DND-41 (cell line): ENCODE measurements around the gene CEP295NL.

Experiments used
- ATAC-seq: fragments of 200-7000 bp; cut with Tn5 transposase; 3 replicates; pipeline ENCODE4 v1.9.1; 2021; ENCODE audit warnings: low read depth; ENCODE audit not compliant: insufficient read depth
- DNase-seq: peaks from one replicate; pipeline ENCODE4 v3.0.0-alpha.2; 2020
- H2AFZ ChIP-seq: 2 replicates; pipeline ENCODE4 v1.6.0; 2012; ENCODE audit warnings: low read depth, low read length
- H3K27ac ChIP-seq: 2 replicates; pipeline ENCODE4 v1.5.1; 2012; ENCODE audit warnings: low read length, inconsistent platforms
- H3K27me3 ChIP-seq: fragments of 200-600 bp; sonication (generic); 2 replicates; pipeline ENCODE4 v1.6.0; 2012; ENCODE audit warnings: low read length, mild to moderate bottlenecking, inconsistent platforms; ENCODE audit not compliant: insufficient read depth, poor library complexity
- H3K36me3 ChIP-seq: 2 replicates; pipeline ENCODE4 v1.5.1; 2012; ENCODE audit warnings: low read length, inconsistent platforms; ENCODE audit not compliant: insufficient read depth
- H3K4me1 ChIP-seq: 2 replicates; pipeline ENCODE4 v1.5.1; 2012; ENCODE audit warnings: mild to moderate bottlenecking, low read length; ENCODE audit not compliant: insufficient read depth
- H3K4me2 ChIP-seq: 2 replicates; pipeline ENCODE4 v1.6.0; 2012; ENCODE audit warnings: mild to moderate bottlenecking, moderate library complexity, low read length, inconsistent platforms; ENCODE audit not compliant: insufficient read depth
- H3K4me3 ChIP-seq, 2 experiments: fragments of 200-600 bp in 1 of 2; shearing (Covaris generic) in 1 of 2; 2 replicates each; pipeline ENCODE4 v1.5.1; 2012 to 2016; ENCODE audit warnings: inconsistent platforms in 2 of 2, low read length in 2 of 2, mild to moderate bottlenecking in 2 of 2, low read depth in 1 of 2, moderate library complexity in 1 of 2
- H3K79me2 ChIP-seq: 2 replicates; pipeline ENCODE4 v1.6.0; 2012; ENCODE audit warnings: low read length, inconsistent platforms; ENCODE audit not compliant: insufficient read depth
- H3K9ac ChIP-seq: 2 replicates; pipeline ENCODE4 v1.6.0; 2012; ENCODE audit warnings: low read depth, mild to moderate bottlenecking, inconsistent platforms, low read length, moderate library complexity
- H3K9me3 ChIP-seq: 2 replicates; pipeline ENCODE4 v1.5.1; 2012; ENCODE audit warnings: low read length, moderate library complexity, mild to moderate bottlenecking, inconsistent platforms; ENCODE audit not compliant: insufficient read depth, severe bottlenecking
- H4K20me1 ChIP-seq: 2 replicates; pipeline ENCODE4 v1.6.0; 2012; ENCODE audit warnings: low read length; ENCODE audit not compliant: insufficient read depth
- EZH2 ChIP-seq: IDR thresholded peaks from 3 replicates; pipeline ENCODE4 v1.6.1; 2012; ENCODE audit warnings: borderline replicate concordance, low read depth, mild to moderate bottlenecking, moderate library complexity, low read length, inconsistent platforms; ENCODE audit not compliant: severe bottlenecking
- TF ChIP-seq, protein P1 (sequence below): IDR thresholded peaks from 2 replicates; pipeline ENCODE4 v1.5.1; 2012; ENCODE audit warnings: borderline replicate concordance, low read length, moderate library complexity, mild to moderate bottlenecking; ENCODE audit not compliant: poor library complexity, severe bottlenecking; ENCODE audit errors: extremely low read depth

The CEP295NL gene

DNA sequence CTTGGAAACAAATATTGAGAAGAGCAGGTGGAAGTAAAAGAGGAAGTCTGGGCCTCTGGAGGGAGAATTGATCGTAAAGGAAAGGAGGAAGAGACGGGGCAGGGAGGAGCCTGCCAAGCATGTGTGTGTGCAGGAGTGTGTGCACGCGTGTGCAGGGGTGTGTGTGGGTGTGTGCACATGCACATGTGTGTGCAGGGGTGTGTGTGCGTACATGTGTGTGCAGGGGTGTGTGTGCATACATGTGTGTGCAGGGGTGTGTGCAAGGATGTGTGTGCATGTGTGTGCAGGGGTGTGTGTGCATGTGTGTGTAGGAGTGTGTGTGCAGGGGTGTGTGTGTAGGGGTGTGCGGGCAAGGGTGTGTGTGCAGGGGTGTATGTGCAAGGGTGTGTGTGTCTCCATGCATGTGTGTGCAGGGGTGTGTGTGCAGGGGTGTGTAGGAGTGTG lies 10.0 kb downstream of the CEP295NL start:
- Histone ChIP-seq H3K79me2 (no peaks in the 10 kb centered on the region), H3K4me3 (no peak overlapping the region), H3K36me3 (no peaks in the 10 kb centered on the region), H3K4me2 (no peak overlapping the region), H3K9me3 (no peaks in the 10 kb centered on the region), H3K27ac (no peak overlapping the region), H3K27me3 (no peaks in the 10 kb centered on the region), H2AFZ (no peak overlapping the region), H3K4me1 (no peaks in the 10 kb centered on the region), H4K20me1 (no peaks in the 10 kb centered on the region; the same call in 1 of the 2 replicates), H3K9ac (no peak overlapping the region)
- ATAC-seq = no peak
- no peak for TF ChIP-seq EZH2
- DNase-seq = no peak

DNA sequence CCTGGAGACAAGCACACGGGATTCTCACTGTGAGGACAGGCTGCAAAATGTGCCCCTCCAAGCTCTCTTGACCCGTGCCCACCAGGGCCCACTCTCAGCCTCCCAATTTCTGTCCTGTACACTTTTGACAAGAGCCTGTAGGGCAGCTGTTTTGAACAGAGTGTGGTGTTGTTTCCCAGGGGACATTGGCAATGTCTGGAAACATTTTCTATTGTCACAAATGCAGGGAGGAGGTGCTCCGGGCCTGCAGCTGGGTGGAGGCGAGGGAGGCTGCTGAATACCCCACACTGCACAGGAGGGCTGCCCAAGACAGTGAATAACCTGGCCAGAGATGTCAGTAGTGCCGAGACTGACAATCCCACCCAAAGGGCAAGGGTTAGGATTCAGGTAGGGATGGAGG lies 10.5 kb downstream of the CEP295NL start:
- DNase-seq (no peak), ATAC-seq (no peak)
- Histone ChIP-seq H3K4me1 (no peaks in the 10 kb centered on the region), H3K36me3 (no peaks in the 10 kb centered on the region), H4K20me1 (no peaks in the 10 kb centered on the region; the same call in 1 of the 2 replicates), H3K27me3 (no peaks in the 10 kb centered on the region), H3K79me2 (no peaks in the 10 kb centered on the region), H3K4me2 (no peak overlapping the region), H3K27ac (no peak overlapping the region), H3K9ac (no peak overlapping the region), H3K4me3 (no peak overlapping the region), H3K9me3 (no peaks in the 10 kb centered on the region), H2AFZ (no peak overlapping the region)
- TF ChIP-seq EZH2 = no peak
- TF ChIP-seq, protein P1, sequence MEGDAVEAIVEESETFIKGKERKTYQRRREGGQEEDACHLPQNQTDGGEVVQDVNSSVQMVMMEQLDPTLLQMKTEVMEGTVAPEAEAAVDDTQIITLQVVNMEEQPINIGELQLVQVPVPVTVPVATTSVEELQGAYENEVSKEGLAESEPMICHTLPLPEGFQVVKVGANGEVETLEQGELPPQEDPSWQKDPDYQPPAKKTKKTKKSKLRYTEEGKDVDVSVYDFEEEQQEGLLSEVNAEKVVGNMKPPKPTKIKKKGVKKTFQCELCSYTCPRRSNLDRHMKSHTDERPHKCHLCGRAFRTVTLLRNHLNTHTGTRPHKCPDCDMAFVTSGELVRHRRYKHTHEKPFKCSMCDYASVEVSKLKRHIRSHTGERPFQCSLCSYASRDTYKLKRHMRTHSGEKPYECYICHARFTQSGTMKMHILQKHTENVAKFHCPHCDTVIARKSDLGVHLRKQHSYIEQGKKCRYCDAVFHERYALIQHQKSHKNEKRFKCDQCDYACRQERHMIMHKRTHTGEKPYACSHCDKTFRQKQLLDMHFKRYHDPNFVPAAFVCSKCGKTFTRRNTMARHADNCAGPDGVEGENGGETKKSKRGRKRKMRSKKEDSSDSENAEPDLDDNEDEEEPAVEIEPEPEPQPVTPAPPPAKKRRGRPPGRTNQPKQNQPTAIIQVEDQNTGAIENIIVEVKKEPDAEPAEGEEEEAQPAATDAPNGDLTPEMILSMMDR = no peak

DNA sequence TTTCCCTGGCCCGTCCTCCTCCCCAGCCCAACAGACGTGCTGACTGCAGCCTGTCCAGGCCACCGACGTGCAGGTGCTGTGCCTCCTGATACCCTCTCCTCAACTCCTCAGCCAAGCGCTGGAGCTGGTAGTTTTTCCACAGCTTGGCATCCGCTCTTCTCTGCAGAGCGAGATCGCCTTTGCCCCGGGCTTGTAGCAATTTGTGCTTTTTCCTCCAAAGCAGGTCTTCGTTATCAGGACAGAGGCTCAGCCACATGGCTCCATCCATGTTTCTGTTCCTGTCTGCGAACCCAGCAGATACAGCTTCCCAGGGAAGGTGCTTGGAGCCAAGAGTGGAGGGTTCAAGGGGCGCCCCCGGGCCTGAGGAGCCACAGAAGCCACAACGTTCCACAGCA lies 10.9 kb downstream of the CEP295NL start:
- no peak overlapping the region for H3K9ac ChIP-seq

DNA sequence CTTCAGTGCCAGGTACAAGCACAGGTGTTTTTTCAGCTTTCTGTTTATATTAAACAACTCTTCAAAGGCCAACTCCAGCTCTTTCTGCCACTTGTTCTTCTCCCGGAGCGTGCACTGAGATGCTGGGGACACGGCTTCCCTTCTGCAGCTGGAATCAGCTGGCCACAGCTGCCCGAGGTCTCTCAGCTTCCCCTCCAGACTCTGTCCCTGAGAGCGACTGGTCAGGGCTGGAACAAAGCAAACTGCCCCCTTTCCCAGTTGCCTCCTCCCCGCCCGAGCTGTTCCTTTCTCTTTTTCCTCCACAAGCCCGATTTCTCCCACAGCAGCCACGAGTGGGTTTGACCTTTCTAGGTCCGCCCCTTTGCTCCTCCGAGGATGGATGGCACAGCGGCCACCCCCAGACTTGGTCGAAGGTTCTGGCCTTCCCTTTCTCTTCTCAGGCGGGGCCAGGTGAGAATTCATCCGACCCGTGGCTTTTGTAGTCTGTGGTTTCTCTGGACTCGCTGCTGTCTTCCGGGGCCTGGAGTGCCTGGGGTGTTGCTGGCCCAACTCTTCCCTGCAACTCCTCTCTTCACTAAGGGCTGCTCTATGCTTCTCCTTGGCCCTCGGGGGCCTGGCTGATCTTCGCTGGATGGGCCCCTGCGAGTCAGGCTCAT lies 11.5 kb downstream of the CEP295NL start:
- no peak overlapping the region for H3K9ac ChIP-seq
- TF ChIP-seq, protein P1 = no peak
- H3K9me3 ChIP-seq = no peaks in the 10 kb centered on the region
- no peaks in the 10 kb centered on the region for H3K4me1 ChIP-seq
- H3K27me3 ChIP-seq = no peaks in the 10 kb centered on the region
- no peak overlapping the region for H3K4me3 ChIP-seq
- H3K79me2 ChIP-seq = no peaks in the 10 kb centered on the region
- no peak overlapping the region for H2AFZ ChIP-seq
- ATAC-seq = no peak
- H4K20me1 ChIP-seq = peaks cover 3% of the 10 kb centered on the region; the same call in 1 of the 2 replicates
- no peak overlapping the region for H3K4me2 ChIP-seq
- no peak for DNase-seq
- no peak overlapping the region for H3K27ac ChIP-seq
- no peaks in the 10 kb centered on the region for H3K36me3 ChIP-seq

More for the DNA sequence above, 10.9 kb downstream of the CEP295NL start:
- Histone ChIP-seq H3K27ac (no peak overlapping the region), H3K79me2 (no peaks in the 10 kb centered on the region), H3K9me3 (no peaks in the 10 kb centered on the region), H3K36me3 (no peaks in the 10 kb centered on the region), H4K20me1 (peaks cover under 1% of the 10 kb centered on the region; the same call in 1 of the 2 replicates), H3K4me1 (no peaks in the 10 kb centered on the region), H3K4me3 (no peak overlapping the region), H3K27me3 (no peaks in the 10 kb centered on the region), H3K4me2 (no peak overlapping the region), H2AFZ (no peak overlapping the region)
- no peak for DNase-seq
- TF ChIP-seq, protein P1 = no peak
- TF ChIP-seq EZH2 = no peak
- ATAC-seq = no peak
